IMR-90 (cell line): Measurements from ENCODE around the gene OR7G3. TPM values are rescaled to one million over a fixed set of nuclear protein-coding genes. Genes with fewer than 3 reads are reported as not detected.

ENCODE experiments used
- ATAC-seq: fragments of 200-7000 bp; cut with Tn5 transposase; 2 replicates; pipeline ENCODE4 v1.9.1; 2020; ENCODE audit warnings: low read depth, mild to moderate bottlenecking, moderate library complexity
- BruUV-seq: library from RNA; stranded (reverse); fragments of 400-500 nt; replicated peaks from 2 replicates; lab custom pipeline; 2021; lab: Mats Ljungman, UMichigan
- CTCF ChIA-PET: fragments of 300-600 bp; formaldehyde crosslinking; extraction: SDS; loops from one replicate; lab custom pipeline; 2021; ENCODE audit warnings: antibody characterized with exemption; lab: Yijun Ruan, JAX
- POLR2A ChIA-PET: fragments of 300-600 bp; sonication (Branson Sonifier 250); formaldehyde crosslinking; loops from one replicate; lab custom pipeline; 2022; ENCODE audit warnings: antibody characterized with exemption; ENCODE audit not compliant: unreplicated experiment; lab: Charles Lee
- DNase-seq: peaks from one replicate; pipeline ENCODE4 v3.0.0; 2013
- H2AFZ ChIP-seq: replicated peaks from 2 replicates; pipeline ENCODE3; 2013; ENCODE audit warnings: low read length, mild to moderate bottlenecking; ENCODE audit not compliant: poor library complexity
- H2AK5ac ChIP-seq: 2 replicates; pipeline ENCODE4 v1.6.1; 2013; ENCODE audit warnings: low read depth, low read length, inconsistent platforms
- H2AK9ac ChIP-seq: replicated peaks from 2 replicates; pipeline ENCODE3; 2013; ENCODE audit warnings: mild to moderate bottlenecking, low read depth, low read length, moderate library complexity; ENCODE audit not compliant: poor library complexity
- H2BK120ac ChIP-seq: 2 replicates; pipeline ENCODE4 v1.6.1; 2013; ENCODE audit warnings: low read depth, low read length, inconsistent platforms
- H2BK15ac ChIP-seq: 3 replicates; pipeline ENCODE4 v1.6.1; 2013; ENCODE audit warnings: low read depth, low read length, inconsistent platforms
- H2BK20ac ChIP-seq: 2 replicates; pipeline ENCODE4 v1.6.1; 2013; ENCODE audit warnings: low read depth, mild to moderate bottlenecking, inconsistent platforms, low read length, moderate library complexity
- H2BK5ac ChIP-seq: 2 replicates; pipeline ENCODE4 v1.6.1; 2013; ENCODE audit warnings: mild to moderate bottlenecking, low read depth, low read length, inconsistent platforms; ENCODE audit not compliant: poor library complexity, severe bottlenecking
- H3K14ac ChIP-seq: replicated peaks from 2 replicates; pipeline ENCODE4 v1.6.1; 2013; ENCODE audit warnings: low read depth, low read length, inconsistent platforms
- H3K18ac ChIP-seq: 2 replicates; pipeline ENCODE4 v1.6.1; 2013; ENCODE audit warnings: low read depth, low read length, control low read depth
- H3K23ac ChIP-seq: 2 replicates; pipeline ENCODE4 v1.6.1; 2013; ENCODE audit warnings: low read depth, low read length, inconsistent platforms
- H3K27ac ChIP-seq: 2 replicates; pipeline ENCODE4 v1.5.1; 2013; ENCODE audit warnings: mild to moderate bottlenecking, control low read depth, low read length; ENCODE audit not compliant: insufficient read depth
- H3K27me3 ChIP-seq: 2 replicates; pipeline ENCODE4 v1.6.1; 2013; ENCODE audit warnings: low read length; ENCODE audit not compliant: control insufficient read depth, insufficient read depth
- H3K36me3 ChIP-seq: 2 replicates; pipeline ENCODE4 v1.6.1; 2013; ENCODE audit warnings: low read length, mixed read lengths; ENCODE audit not compliant: control insufficient read depth, insufficient read depth
- H3K4ac ChIP-seq: 2 replicates; pipeline ENCODE4 v1.6.1; 2013; ENCODE audit warnings: low read depth, low read length, inconsistent platforms
- H3K4me1 ChIP-seq: 2 replicates; pipeline ENCODE4 v1.6.1; 2013; ENCODE audit warnings: low read length, mixed read lengths; ENCODE audit not compliant: control insufficient read depth, insufficient read depth
- H3K4me2 ChIP-seq: 2 replicates; pipeline ENCODE4 v1.6.1; 2013; ENCODE audit warnings: low read depth, mild to moderate bottlenecking, control low read depth, low read length, moderate library complexity
- H3K4me3 ChIP-seq: 2 replicates; pipeline ENCODE4 v1.5.1; 2013; ENCODE audit warnings: low read depth, mild to moderate bottlenecking, control low read depth, low read length, moderate library complexity; ENCODE audit not compliant: insufficient read depth
- H3K56ac ChIP-seq: 2 replicates; pipeline ENCODE4 v1.6.1; 2013; ENCODE audit warnings: low read length, inconsistent platforms; ENCODE audit not compliant: insufficient read depth; ENCODE audit errors: extremely low read depth
- H3K79me1 ChIP-seq, 2 experiments: 2 replicates each; pipeline ENCODE4 v1.6.1; 2013; ENCODE audit warnings: low read length in 2 of 2, inconsistent platforms in 1 of 2, low read depth in 1 of 2
- H3K9ac ChIP-seq: 2 replicates; pipeline ENCODE4 v1.6.1; 2013; ENCODE audit warnings: low read depth, low read length, control low read depth
- H3K9me1 ChIP-seq: 2 replicates; pipeline ENCODE4 v1.6.1; 2013; ENCODE audit warnings: low read length, inconsistent platforms; ENCODE audit not compliant: insufficient read depth
- H3K9me3 ChIP-seq: 2 replicates; pipeline ENCODE4 v1.6.1; 2013; ENCODE audit warnings: low read length; ENCODE audit not compliant: control insufficient read depth, insufficient read depth
- H4K20me1 ChIP-seq: 2 replicates; pipeline ENCODE4 v1.6.1; 2013; ENCODE audit warnings: low read length, inconsistent platforms; ENCODE audit not compliant: insufficient read depth
- H4K5ac ChIP-seq: 2 replicates; pipeline ENCODE4 v1.6.1; 2013; ENCODE audit warnings: mild to moderate bottlenecking, low read depth, low read length, control low read depth
- H4K8ac ChIP-seq, 2 experiments: 2 replicates each; pipeline ENCODE4 v1.6.1; 2013; ENCODE audit warnings: low read depth in 2 of 2, low read length in 2 of 2, control low read depth in 1 of 2, inconsistent platforms in 1 of 2
- H4K91ac ChIP-seq: 2 replicates; pipeline ENCODE4 v1.6.1; 2013; ENCODE audit warnings: low read depth, low read length, inconsistent platforms; ENCODE audit not compliant: insufficient read depth
- BHLHE40 ChIP-seq: fragments of 150-350 bp; IDR thresholded peaks from 2 replicates; pipeline ENCODE4 v1.6.1; 2016; ENCODE audit warnings: mild to moderate bottlenecking, low read depth, low read length
- CEBPB ChIP-seq: IDR thresholded peaks from 2 replicates; pipeline ENCODE4 v1.6.1; 2012; ENCODE audit warnings: low read depth, low read length, improper control_type of control experiment
- CHD1 ChIP-seq: IDR thresholded peaks from 2 replicates; pipeline ENCODE4 v1.6.1; 2012; ENCODE audit warnings: low read depth, low read length, improper control_type of control experiment
- CTCF ChIP-seq: conservative IDR thresholded peaks from 2 replicates; pipeline ENCODE4 v1.5.1; 2012; ENCODE audit warnings: mild to moderate bottlenecking, low read depth, low read length, improper control_type of control experiment
- ELK1 ChIP-seq: fragments of 150-350 bp; IDR thresholded peaks from 2 replicates; pipeline ENCODE4 v1.6.1; 2016; ENCODE audit warnings: low read depth, mild to moderate bottlenecking, low read length, moderate library complexity, borderline replicate concordance
- FOS ChIP-seq: fragments of 150-350 bp; IDR thresholded peaks from 2 replicates; pipeline ENCODE4 v1.6.1; 2016; ENCODE audit warnings: low read depth, low read length
- MAFK ChIP-seq: IDR thresholded peaks from 2 replicates; pipeline ENCODE4 v1.6.1; 2012; ENCODE audit warnings: low read depth, low read length, improper control_type of control experiment
- MAZ ChIP-seq: IDR thresholded peaks from 2 replicates; pipeline ENCODE4 v1.6.1; 2012; ENCODE audit warnings: low read depth, mild to moderate bottlenecking, low read length, improper control_type of control experiment, moderate library complexity, borderline replicate concordance
- MXI1 ChIP-seq: IDR thresholded peaks from 2 replicates; pipeline ENCODE4 v1.6.1; 2012; ENCODE audit warnings: low read depth, mild to moderate bottlenecking, low read length, moderate library complexity, borderline replicate concordance
- NFE2L2 ChIP-seq: fragments of 150-350 bp; IDR thresholded peaks from 2 replicates; pipeline ENCODE4 v1.6.1; 2016; ENCODE audit warnings: low read depth, mild to moderate bottlenecking, low read length
- POLR2A ChIP-seq: IDR thresholded peaks from 2 replicates; pipeline ENCODE4 v1.6.1; 2012; ENCODE audit warnings: mild to moderate bottlenecking, low read depth, low read length
- RAD21 ChIP-seq: IDR thresholded peaks from 2 replicates; pipeline ENCODE4 v1.6.1; 2012; ENCODE audit warnings: low read length, improper control_type of control experiment
- RCOR1 ChIP-seq: IDR thresholded peaks from 2 replicates; pipeline ENCODE4 v1.6.1; 2012; ENCODE audit warnings: mild to moderate bottlenecking, low read length, improper control_type of control experiment; ENCODE audit not compliant: insufficient replicate concordance
- RFX5 ChIP-seq: IDR thresholded peaks from 2 replicates; pipeline ENCODE4 v1.8.0; 2012; ENCODE audit warnings: low read depth, mild to moderate bottlenecking, low read length, moderate library complexity
- SMC3 ChIP-seq: fragments of 150-350 bp; IDR thresholded peaks from 2 replicates; pipeline ENCODE4 v1.6.1; 2016; ENCODE audit warnings: low read depth, mild to moderate bottlenecking, antibody characterized with exemption, low read length, moderate library complexity
- USF2 ChIP-seq: fragments of 150-350 bp; IDR thresholded peaks from 2 replicates; pipeline ENCODE4 v1.6.1; 2017; ENCODE audit warnings: mild to moderate bottlenecking, antibody characterized with exemption, low read length, low read depth
- WGBS, 2 experiments: methylation state at CpG; one replicate each; pipeline versions ENCODE4 v1.1.5 to v1.1.7; 2013; ENCODE audit warnings: missing lambda C conversion rate in 2 of 2; ENCODE audit not compliant: insufficient read length in 1 of 2; ENCODE audit errors: extremely low coverage in 2 of 2; 5-methylcytosine and 5-hydroxymethylcytosine counted together
- dilution Hi-C: fragments of 300-500 bp; cut with HindIII; formaldehyde crosslinking; loops from one replicate; pipeline ENCODE4 v1.14.3; 2018; ENCODE audit warnings: low sequenced_read_pairs; ENCODE audit not compliant: unreplicated experiment
- in situ Hi-C: fragments of 300-500 bp; cut with MboI; formaldehyde crosslinking; loops from 3 replicates; pipeline ENCODE4 v1.14.3; 2019; ENCODE audit warnings: low sequenced_read_pairs, inconsistent platforms, mixed read lengths
- intact Hi-C: fragments of 100-400 bp; cut with micrococcal nuclease; formaldehyde crosslinking; loops from 2 replicates; pipeline ENCODE4 v1.10.0; 2022
- polyA plus RNA-seq, 3 experiments: library from polyadenylated mRNA; depleted of rRNA; stranded (reverse); fragments of >200 nt; gene quantifications; 2 replicates each; pipeline ENCODE4 v1.2.3, GENCODE V29; 2012; ENCODE audit warnings: low replicate concordance in 1 of 3
- total RNA-seq: library from RNA; depleted of rRNA; stranded (reverse); fragments of >200 nt; gene quantifications from 2 replicates; pipeline ENCODE4 v1.2.3, GENCODE V29; 2012

OR7G3 gene
- total and polyA plus RNA-seq, 2 of the 4 experiments (the other 2 are of a cell fraction), result not detected

- no peak overlapping the region for H3K4ac ChIP-seq
- POLR2A ChIA-PET, result no interaction called here
- H3K14ac ChIP-seq, result no peak overlapping the region
- no TSS peak for BruUV-seq
- H4K20me1 ChIP-seq, result no peaks in the 10 kb centered on the region
- H3K9me3 ChIP-seq, result peaks cover 30% of the 10 kb centered on the region
- in situ Hi-C loops, result no loop called here
- ATAC-seq (no peak; the same call in 1 of the 2 replicates), DNase-seq (peak; percentile 22)
- H3K18ac ChIP-seq, result no peak overlapping the region
- H2BK15ac ChIP-seq, result no peak overlapping the region
- no peak overlapping the region for H2BK120ac ChIP-seq
- CTCF ChIA-PET, result no interaction called here
- no CpG with 5 or more reads among the region's 3 CpGs for WGBS, 2 experiments
- no peak overlapping the region for H3K27ac ChIP-seq
- H3K27me3 ChIP-seq, result no peaks in the 10 kb centered on the region
- no peak overlapping the region for H4K91ac ChIP-seq
- no peak overlapping the region for H2AK9ac ChIP-seq
- H3K9ac ChIP-seq, result no peak overlapping the region
- no peak overlapping the region for H2AFZ ChIP-seq
- no peak overlapping the region for H3K56ac ChIP-seq
- peaks cover 43% of the 10 kb centered on the region for H3K36me3 ChIP-seq
- dilution Hi-C loops, result no loop called here
- intact Hi-C loops, result no loop called here
- H3K23ac ChIP-seq, result no peak overlapping the region
- no peak for TF ChIP-seq CEBPB
- TF ChIP-seq MAZ, result no peak
- no peak for TF ChIP-seq RFX5
- TF ChIP-seq SMC3, result no peak
- TF ChIP-seq CHD1, result no peak
- no peak for TF ChIP-seq CTCF
- no peak for TF ChIP-seq MXI1
- no peak for TF ChIP-seq RCOR1
- no peak for TF ChIP-seq BHLHE40
- TF ChIP-seq POLR2A, result no peak
- no peak for TF ChIP-seq ELK1
- no peak for TF ChIP-seq MAFK
- no peak for TF ChIP-seq USF2
- no peak for TF ChIP-seq FOS
- TF ChIP-seq RAD21, result no peak
- no peak for TF ChIP-seq NFE2L2
- H3K9me1 ChIP-seq, result no peaks in the 10 kb centered on the region
- H3K4me2 ChIP-seq, result no peak overlapping the region
- H3K4me1 ChIP-seq, result peaks cover 2% of the 10 kb centered on the region; the same call in 1 of the 2 replicates
- no peak overlapping the region for H2BK5ac ChIP-seq
- H4K5ac ChIP-seq, result no peak overlapping the region
- H2BK20ac ChIP-seq, result no peak overlapping the region
- H2AK5ac ChIP-seq, result no peak overlapping the region
- H3K4me3 ChIP-seq, result no peak overlapping the region
- H3K79me1 ChIP-seq, result peaks cover 0 to 21% of the 10 kb centered on the region in 2 experiments; a peak in 2 of 4 replicates
- no peak overlapping the region for H4K8ac ChIP-seq
Measured at GRCh38 chr19:9165261-9165660, 38.5 kb upstream of the OR7G3 start.
